DOHH2 (cell line): ENCODE data around the gene TMED4.

Source experiments
- H3F3A ChIP-seq: fragments of 200-600 bp; sonication (generic), shearing (Covaris generic); 2 replicates; pipeline ENCODE4 v1.6.0; 2016; ENCODE audit warnings: antibody characterized with exemption, mild to moderate bottlenecking; ENCODE audit not compliant: control insufficient read depth, insufficient read depth
- H3K27ac ChIP-seq: fragments of 200-600 bp; sonication (generic); 2 replicates; pipeline ENCODE4 v1.5.1; 2014; ENCODE audit warnings: low read depth, mild to moderate bottlenecking, low read length, moderate library complexity
- H3K27me3 ChIP-seq: fragments of 200-600 bp; sonication (generic); 2 replicates; pipeline ENCODE4 v1.6.1; 2014; ENCODE audit warnings: mild to moderate bottlenecking, low read length, mixed read lengths; ENCODE audit not compliant: control insufficient read depth
- H3K36me3 ChIP-seq: fragments of 200-600 bp; sonication (generic); 2 replicates; pipeline ENCODE4 v1.6.1; 2014; ENCODE audit warnings: mild to moderate bottlenecking, low read length, moderate library complexity, mixed read lengths; ENCODE audit not compliant: control insufficient read depth
- H3K4me1 ChIP-seq: fragments of 200-600 bp; sonication (generic); 2 replicates; pipeline ENCODE4 v1.6.1; 2014; ENCODE audit warnings: mild to moderate bottlenecking, low read length, mixed read lengths; ENCODE audit not compliant: control insufficient read depth
- H3K4me2 ChIP-seq: fragments of 200-600 bp; sonication (generic); 2 replicates; pipeline ENCODE4 v1.6.0; 2014; ENCODE audit warnings: mild to moderate bottlenecking, low read length, moderate library complexity
- H3K4me3 ChIP-seq: fragments of 200-600 bp; sonication (generic); 2 replicates; pipeline ENCODE4 v1.5.1; 2014; ENCODE audit warnings: mild to moderate bottlenecking, low read length, mixed read lengths
- H3K79me2 ChIP-seq: fragments of 200-600 bp; sonication (generic); 2 replicates; pipeline ENCODE4 v1.6.1; 2014; ENCODE audit warnings: mild to moderate bottlenecking, low read length, mixed read lengths; ENCODE audit not compliant: control insufficient read depth
- H3K9me2 ChIP-seq: fragments of 200-600 bp; sonication (generic); replicated peaks from 2 replicates; pipeline ENCODE4 v1.6.1; 2014; ENCODE audit warnings: mild to moderate bottlenecking, low read length, mixed read lengths; ENCODE audit not compliant: control insufficient read depth
- H3K9me3 ChIP-seq: fragments of 200-600 bp; sonication (generic); 2 replicates; pipeline ENCODE4 v1.6.1; 2014; ENCODE audit warnings: antibody characterized with exemption, low read length, mixed read lengths; ENCODE audit not compliant: control insufficient read depth, insufficient read depth
- H4K20me1 ChIP-seq: fragments of 200-600 bp; sonication (generic); 2 replicates; pipeline ENCODE4 v1.6.0; 2014; ENCODE audit warnings: low read depth, mild to moderate bottlenecking, antibody characterized with exemption, low read length, moderate library complexity; ENCODE audit not compliant: control insufficient read depth, insufficient read depth
- CTCF ChIP-seq: fragments of 200-600 bp; sonication (generic); IDR thresholded peaks from one replicate; pipeline ENCODE4 v1.5.1; 2014; ENCODE audit warnings: antibody characterized with exemption, mild to moderate bottlenecking, low read depth, low read length; ENCODE audit not compliant: poor library complexity, severe bottlenecking
- EZH2phosphoT487 ChIP-seq: fragments of 200-600 bp; sonication (generic); IDR thresholded peaks from 2 replicates; pipeline ENCODE4 v1.6.1; 2017; ENCODE audit warnings: borderline replicate concordance, mild to moderate bottlenecking, antibody characterized with exemption, low read length, moderate library complexity, mixed read lengths

Gene TMED4

GRCh38 chr7:44549457-44549856 lies 32.6 kb downstream of the TMED4 start:
- H3K9me2 ChIP-seq, result no peaks in the 10 kb centered on the region
- no peak overlapping the region for H3K27ac ChIP-seq
- no peaks in the 10 kb centered on the region for H4K20me1 ChIP-seq
- no peaks in the 10 kb centered on the region for H3K36me3 ChIP-seq
- no peak overlapping the region for H3K4me2 ChIP-seq
- H3K4me1 ChIP-seq, result no peaks in the 10 kb centered on the region
- no peak overlapping the region for H3K4me3 ChIP-seq
- TF ChIP-seq EZH2phosphoT487 (no peak), CTCF (no peak)
- H3K79me2 ChIP-seq, result no peaks in the 10 kb centered on the region
- no peaks in the 10 kb centered on the region for H3K9me3 ChIP-seq
- H3F3A ChIP-seq, result no peaks in the 10 kb centered on the region
- peaks cover 35% of the 10 kb centered on the region for H3K27me3 ChIP-seq

DNA sequence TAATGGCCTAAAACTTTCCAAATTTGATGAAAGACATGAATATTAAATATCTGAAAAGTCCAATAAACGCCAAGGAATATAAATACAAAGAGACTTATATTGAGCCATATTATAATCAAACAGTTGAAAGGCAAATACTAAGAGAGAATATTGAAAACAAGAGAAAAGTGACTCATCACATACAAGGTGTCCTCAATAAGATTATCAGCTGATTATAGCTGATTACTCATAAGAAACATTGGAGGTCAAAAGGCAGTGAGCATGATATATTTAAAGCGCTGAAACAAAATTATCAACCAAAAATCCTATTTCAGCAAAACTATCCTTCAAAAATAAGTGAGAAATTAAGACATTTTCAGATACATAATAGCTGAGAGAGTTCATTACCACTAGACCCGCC lies 33.1 kb downstream of the TMED4 start:
- H3K4me1 ChIP-seq, result no peaks in the 10 kb centered on the region
- H3K27ac ChIP-seq, result no peak overlapping the region
- no peaks in the 10 kb centered on the region for H3K9me3 ChIP-seq
- H3K4me2 ChIP-seq, result no peak overlapping the region
- H3K36me3 ChIP-seq, result no peaks in the 10 kb centered on the region
- no peaks in the 10 kb centered on the region for H3F3A ChIP-seq
- H3K27me3 ChIP-seq, result peaks cover 35% of the 10 kb centered on the region
- no peak for TF ChIP-seq CTCF
- TF ChIP-seq EZH2phosphoT487, result no peak
- H4K20me1 ChIP-seq, result no peaks in the 10 kb centered on the region
- no peak overlapping the region for H3K4me3 ChIP-seq
- H3K9me2 ChIP-seq, result no peaks in the 10 kb centered on the region
- no peaks in the 10 kb centered on the region for H3K79me2 ChIP-seq

DNA sequence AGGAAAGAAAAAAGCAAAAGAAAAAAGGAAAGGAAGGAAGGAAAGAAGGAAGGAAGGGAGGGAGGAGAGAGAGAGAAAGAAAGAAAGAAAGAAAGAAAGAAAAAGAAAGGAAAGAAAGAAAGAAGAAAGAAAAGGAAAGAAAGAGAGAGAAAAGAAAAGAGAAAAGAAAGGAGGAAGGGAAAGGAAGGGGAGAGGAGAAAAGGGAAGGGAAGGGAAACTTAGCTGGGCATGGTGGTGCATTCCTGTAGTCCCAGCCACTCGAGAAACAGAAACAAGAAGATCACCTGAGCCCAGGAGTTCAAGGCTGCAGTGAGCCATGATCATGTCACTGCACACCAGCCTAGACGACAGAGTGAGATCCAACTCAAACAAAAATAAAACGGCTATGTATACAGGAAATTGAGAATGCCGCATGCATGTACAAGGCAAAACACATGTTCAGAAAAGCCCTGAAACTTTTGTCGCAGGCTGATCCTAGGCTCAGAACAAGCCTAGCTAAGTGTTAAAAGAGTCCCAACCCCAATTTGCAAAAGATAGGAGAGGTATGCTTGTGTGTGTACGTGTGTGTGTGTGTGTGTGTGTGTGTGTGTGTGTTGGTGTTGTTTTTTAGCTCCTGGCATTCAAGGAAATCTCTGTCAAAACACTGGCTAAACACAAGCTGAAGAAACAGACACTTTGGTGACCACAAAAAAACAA lies 34.3 kb downstream of the TMED4 start:
- no peaks in the 10 kb centered on the region for H3K9me3 ChIP-seq
- H3K79me2 ChIP-seq, result no peaks in the 10 kb centered on the region
- H3K4me2 ChIP-seq, result no peak overlapping the region
- no peaks in the 10 kb centered on the region for H3K4me1 ChIP-seq
- no peaks in the 10 kb centered on the region for H3F3A ChIP-seq
- H3K9me2 ChIP-seq, result no peaks in the 10 kb centered on the region
- H3K27me3 ChIP-seq, result peaks cover 33% of the 10 kb centered on the region
- TF ChIP-seq EZH2phosphoT487 (no peak), CTCF (no peak)
- no peak overlapping the region for H3K27ac ChIP-seq
- no peaks in the 10 kb centered on the region for H3K36me3 ChIP-seq
- H4K20me1 ChIP-seq, result no peaks in the 10 kb centered on the region
- H3K4me3 ChIP-seq, result no peak overlapping the region
